GM19463 (cell line): ENCODE measurements around the gene KLHL18.
"Not testable (repeated sequence)": the region's sequence is repeated elsewhere in the genome, so short reads cannot be mapped to it uniquely, and the experiment has no call there.

Experiments used
- ATAC-seq: cut with Tn5 transposase; IDR thresholded peaks from one replicate; pipeline ENCODE4 v1.9.1; 2021; ENCODE audit warnings: mild to moderate bottlenecking, moderate library complexity; ENCODE audit not compliant: unreplicated experiment

KLHL18 gene

GRCh38 chr3:47282424-47283192 lies at the start of gene KLHL18, which contains the start of gene KIF9:
KLHL18 (plus strand) TSS chr3:47282944; CDS start chr3:47282966, 22 bp downstream.
KIF9 (minus strand) TSS chr3:47282799; CDS start chr3:47277374, 5,425 bp downstream.
- ATAC-seq: peak; percentile 77

- no peak for ATAC-seq
Measured at GRCh38 chr3:47238017-47238416, 44.7 kb upstream of the KLHL18 start.

GRCh38 chr3:47239929-47240328 lies 42.8 kb upstream of the KLHL18 start:
- no peak for ATAC-seq

DNA sequence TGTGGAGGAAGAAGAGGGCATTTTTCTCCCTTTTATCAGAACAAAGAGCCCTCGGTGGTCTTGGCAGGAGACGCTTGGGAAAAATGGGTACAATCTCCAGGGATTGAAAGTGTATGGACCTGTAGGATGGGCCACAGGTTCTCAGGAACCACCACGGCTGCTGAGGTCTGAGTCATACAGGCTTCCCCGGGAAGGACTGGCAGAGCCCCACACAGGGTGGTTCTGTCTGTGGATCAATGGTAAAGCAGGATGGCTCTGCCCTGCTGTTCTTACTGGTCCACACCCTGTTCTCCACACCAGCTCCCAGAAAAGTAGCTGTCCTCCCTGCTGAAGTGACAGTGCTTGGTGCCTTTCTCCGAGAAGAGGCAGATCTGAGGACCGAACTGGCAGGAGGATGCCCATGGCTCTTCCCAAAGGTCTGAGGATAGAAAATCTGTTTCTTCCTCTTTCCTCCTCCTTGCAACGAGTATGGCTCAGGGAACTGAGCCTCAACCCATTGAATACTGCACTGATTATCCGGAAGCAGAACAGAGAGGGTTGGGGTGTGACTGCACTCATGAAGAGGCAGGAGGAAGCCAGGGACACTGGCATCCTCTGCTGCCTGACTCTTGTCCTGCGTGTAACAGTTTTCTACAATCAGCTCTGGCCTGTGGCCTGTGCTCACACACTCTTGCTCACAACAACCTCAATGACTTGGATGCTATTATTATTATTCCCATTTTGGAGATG lies 39.2 kb upstream of the KLHL18 start:
- no peak for ATAC-seq

DNA sequence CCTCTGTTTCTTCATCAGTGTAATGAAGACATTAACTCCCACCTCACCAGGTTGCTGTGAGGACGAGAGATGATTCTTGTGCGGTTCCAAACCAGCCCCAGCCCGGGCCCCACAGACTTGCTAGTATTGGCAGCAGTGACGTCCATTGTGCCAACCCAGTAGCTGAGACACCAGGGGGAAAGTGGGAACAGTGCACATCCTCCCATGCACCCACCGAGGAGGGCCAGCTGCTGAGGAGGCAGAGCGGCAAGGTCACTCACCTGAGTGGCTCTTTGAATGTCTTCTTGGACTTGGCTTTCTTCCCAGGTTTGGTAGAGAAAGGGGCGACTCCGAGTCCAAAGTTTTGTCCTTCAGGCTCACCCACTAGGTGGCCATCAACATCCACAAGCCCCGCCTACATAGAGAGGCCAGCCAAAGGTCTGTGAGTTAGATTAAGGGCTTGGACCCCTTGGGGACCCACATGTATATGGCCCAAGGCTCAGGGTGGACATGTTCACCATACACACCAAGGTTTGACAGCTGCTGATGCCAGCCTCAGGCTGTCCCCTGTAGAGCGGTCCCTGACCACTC lies 38.1 kb upstream of the KLHL18 start:
- no peak for ATAC-seq

DNA sequence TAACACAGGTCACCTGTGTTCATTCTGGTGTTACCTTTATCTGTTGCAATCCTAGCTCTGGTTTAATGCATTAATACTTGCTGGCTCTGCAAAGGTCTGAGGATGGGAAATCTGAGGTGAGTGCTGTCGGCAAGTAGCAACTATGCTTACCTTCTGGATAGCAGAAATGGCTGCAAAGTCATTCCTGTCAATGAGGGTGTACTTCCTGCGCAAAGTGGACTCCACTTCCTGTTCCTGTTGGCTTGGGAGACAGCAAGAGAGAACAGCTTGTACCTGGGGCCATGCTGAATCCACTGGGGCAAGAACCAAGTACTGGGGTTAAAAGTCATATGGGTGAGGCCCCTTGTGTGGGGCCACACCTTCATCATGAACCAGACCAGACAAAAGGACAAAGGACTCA lies 37.5 kb upstream of the KLHL18 start:
- ATAC-seq: no peak

DNA sequence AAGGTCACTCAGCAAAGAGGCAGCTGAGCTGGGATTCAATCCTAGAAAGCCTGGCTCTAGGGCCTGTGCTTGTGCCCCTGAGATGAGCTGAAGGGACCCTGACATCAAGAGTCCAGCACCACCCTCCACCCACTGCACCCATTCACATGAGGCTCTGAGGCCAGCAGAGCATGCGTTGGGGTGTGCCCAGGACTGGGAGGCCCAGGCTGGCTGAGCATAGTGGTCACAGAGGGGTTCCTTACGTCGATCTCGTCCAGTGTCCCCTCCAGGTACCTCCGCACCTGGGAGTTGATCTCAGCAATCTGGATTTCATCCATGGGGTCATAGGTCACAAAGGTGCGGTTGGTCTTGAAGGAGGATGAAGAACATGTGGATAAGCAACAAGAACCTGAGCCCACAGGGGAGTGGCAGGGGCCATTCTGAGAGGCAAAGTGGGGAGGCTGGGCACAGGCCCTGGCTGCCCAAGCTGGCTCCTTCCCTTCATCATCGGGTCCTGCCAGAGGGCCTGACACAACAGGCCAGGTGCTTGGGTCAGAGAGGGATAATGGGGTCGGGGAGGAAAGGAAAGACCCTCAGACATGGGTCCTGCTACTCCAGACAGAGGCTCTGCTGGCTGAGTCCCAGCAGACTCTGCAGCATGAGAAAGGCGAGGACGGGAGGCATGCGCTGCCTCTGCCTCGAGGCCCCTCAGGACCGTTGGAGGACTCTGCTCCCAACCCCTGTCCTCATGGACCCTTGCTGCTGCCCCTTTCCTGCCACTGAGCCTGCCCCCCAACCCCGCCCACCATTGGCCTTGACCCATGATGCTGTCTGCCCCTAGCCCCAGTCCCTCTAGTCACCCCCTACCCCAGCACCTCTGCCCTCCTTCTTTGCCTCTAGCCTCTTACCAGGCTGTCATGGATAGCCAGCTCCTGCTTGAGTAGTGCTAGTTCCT lies 35.3 kb upstream of the KLHL18 start:
- no peak for ATAC-seq

DNA sequence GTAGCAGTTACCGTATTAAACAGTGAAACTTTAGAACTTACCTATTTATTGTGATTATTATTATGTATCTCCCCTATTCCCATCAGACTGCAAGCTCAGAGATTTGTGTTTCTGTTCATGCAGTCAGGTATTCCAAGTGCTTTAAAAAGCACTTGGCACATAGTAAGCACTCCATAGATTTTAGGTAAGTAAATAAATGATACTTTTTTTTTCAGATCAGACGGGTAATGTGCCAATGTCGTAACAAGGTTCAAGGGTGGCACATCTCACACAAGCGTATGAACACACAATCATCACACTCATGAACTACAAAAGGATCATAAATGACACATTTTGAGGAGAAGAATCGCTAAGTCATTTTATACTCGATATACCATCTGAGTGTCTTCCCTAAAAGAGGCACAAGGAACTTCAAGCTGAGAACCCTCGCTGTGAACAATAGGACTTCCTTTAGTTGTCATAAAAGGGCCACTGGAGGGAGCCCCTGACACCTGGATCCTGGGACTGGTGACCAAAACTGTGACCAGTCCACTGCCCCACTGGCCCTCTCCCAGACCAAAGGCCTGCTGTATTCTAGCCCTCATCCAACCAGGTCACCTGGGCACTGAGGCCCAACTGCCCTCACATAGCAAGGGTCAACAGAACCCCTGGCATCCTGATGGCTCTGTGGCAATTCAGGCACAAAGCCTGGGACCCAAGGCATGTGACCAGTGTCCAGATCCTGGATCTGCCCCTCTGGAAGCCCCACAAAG lies 32.3 kb upstream of the KLHL18 start:
- no peak for ATAC-seq

GRCh38 chr3:47251085-47251484 lies 31.7 kb upstream of the KLHL18 start:
- not testable (repeated sequence) for ATAC-seq

- no peak for ATAC-seq
Measured at GRCh38 chr3:47251689-47252088, 31.1 kb upstream of the KLHL18 start.

GRCh38 chr3:47256331-47256730 lies 26.4 kb upstream of the KLHL18 start:
- ATAC-seq: not testable (repeated sequence)

GRCh38 chr3:47259114-47259513 lies 23.6 kb upstream of the KLHL18 start:
- ATAC-seq: no peak

- no peak for ATAC-seq
Measured at GRCh38 chr3:47260605-47261004, 22.1 kb upstream of the KLHL18 start.

DNA sequence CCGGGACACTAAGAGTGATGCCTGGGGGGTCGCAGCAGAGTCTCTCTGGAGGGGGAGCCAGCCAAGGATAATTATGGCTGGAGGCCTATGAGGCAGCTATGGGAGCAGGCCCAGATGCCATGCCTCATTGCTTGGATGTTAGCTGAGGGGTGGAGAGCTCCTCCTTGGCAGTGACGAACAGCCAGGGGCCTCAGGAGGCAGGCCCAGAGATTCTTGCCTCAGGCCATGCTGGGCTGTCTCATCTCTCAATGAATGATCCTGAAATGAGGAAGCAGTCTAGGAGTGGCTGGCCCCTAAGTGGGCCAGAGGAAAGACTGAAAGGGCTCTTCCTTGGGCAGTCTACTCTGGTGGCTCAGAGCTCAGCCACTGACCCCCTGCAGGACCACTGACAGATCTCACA lies 21.4 kb upstream of the KLHL18 start:
- no peak for ATAC-seq

DNA sequence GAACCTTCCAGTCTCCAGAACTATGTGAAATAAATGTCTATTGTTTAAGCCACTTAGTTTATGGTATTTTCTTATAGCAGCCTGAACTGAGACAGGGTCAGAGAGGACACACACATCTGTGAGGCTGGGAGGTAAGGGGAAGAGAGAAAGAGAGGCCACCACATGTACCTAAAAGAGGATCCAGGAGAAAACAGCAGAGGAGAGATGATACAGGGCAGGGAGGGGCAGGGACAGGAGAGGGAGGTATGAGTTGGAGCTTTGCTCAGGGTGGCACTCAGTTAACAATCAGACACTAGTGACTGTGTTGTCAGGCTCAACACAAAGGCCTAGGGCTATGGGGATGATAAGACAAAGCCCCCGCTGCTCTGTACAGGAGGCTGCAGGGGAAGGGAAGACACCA lies 17.7 kb upstream of the KLHL18 start:
- ATAC-seq: no peak

- ATAC-seq: no peak
Measured at GRCh38 chr3:47265725-47266428, 16.9 kb upstream of the KLHL18 start.

- peak; percentile 75 for ATAC-seq
Measured at GRCh38 chr3:47266709-47267489, 15.8 kb upstream of the KLHL18 start.

DNA sequence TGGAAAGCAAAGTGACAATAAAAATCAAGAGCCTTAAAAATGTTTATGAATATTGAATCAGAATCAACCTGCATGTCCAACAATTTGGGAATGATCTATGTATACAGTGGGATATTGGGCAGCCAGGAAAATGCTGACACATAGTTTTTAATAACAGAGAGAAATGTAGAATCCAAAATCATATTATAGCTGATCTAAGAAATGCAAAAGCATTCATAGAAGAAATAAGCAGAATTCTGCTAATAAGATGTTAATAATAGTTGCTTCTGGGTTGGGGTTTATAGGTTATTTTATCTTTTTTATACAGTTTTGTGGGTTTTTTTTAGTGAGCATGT lies 15.3 kb upstream of the KLHL18 start:
- no peak for ATAC-seq

DNA sequence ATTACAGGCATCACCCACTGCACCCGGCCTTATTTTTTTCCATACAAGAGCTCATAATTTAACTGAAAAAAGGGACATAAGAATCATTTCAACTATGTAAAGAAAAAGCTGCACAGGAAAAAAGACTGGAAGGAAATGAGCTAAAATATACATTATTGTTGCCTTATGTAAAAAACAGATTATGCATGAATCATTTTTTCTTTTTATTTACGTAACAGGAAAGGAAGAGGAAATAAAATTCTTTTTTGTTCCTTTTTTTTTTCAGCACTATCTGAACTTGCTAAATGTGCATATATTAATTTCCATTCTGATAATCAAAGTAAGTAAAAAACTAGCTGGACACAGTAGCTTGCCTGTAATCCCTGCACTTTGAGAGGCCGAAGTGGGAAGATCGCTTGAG lies 12.2 kb upstream of the KLHL18 start:
- ATAC-seq: no peak
